Activated B cell treated with CpG ODN at 0.5 μM for 24 hours (primary cell): Measurements from ENCODE around the gene CCNQ. TPM values are rescaled to one million over a fixed set of nuclear protein-coding genes. Genes with fewer than 3 reads are reported as not detected.
A peak's percentile ranks its signal among the peaks of the same experiment; 100 is the strongest.

Experiments
- ATAC-seq: fragments of 200-7000 bp; cut with Tn5 transposase; one replicate; pipeline ENCODE4 v1.10.0; 2021; ENCODE audit warnings: low read depth, mild to moderate bottlenecking, moderate library complexity
- CTCF ChIA-PET: fragments of 350-600 bp; sonication (Branson Sonifier 250); formaldehyde crosslinking; loops from one replicate; lab custom pipeline; 2021; ENCODE audit warnings: antibody characterized with exemption; lab: Charles Lee
- POLR2A ChIA-PET: fragments of 350-600 bp; sonication (Branson Sonifier 250); formaldehyde crosslinking; loops from one replicate; lab custom pipeline; 2021; ENCODE audit warnings: antibody characterized with exemption; lab: Charles Lee
- DNase-seq: peaks from one replicate; pipeline ENCODE4 v3.0.0; 2022
- H3K27ac Mint-ChIP-seq: one replicate; pipeline ENCODE4 v1.8.0; 2020; ENCODE audit warnings: mixed read lengths
- H3K27me3 Mint-ChIP-seq: one replicate; pipeline ENCODE4 v1.8.0; 2021; ENCODE audit warnings: mixed read lengths
- H3K36me3 Mint-ChIP-seq: one replicate; pipeline ENCODE4 v1.8.0; 2021; ENCODE audit warnings: low read depth, mixed read lengths
- H3K4me1 Mint-ChIP-seq: one replicate; pipeline ENCODE4 v1.8.0; 2021; ENCODE audit warnings: mixed read lengths
- H3K4me3 Mint-ChIP-seq: one replicate; pipeline ENCODE4 v1.8.0; 2020; ENCODE audit warnings: mild to moderate bottlenecking, mixed read lengths
- H3K9me3 Mint-ChIP-seq: one replicate; pipeline ENCODE4 v1.8.0; 2020; ENCODE audit warnings: mixed read lengths
- intact Hi-C: fragments of 100-400 bp; cut with micrococcal nuclease; formaldehyde crosslinking; loops from one replicate; pipeline ENCODE4 v1.15.1; 2024
- total RNA-seq: library from RNA; stranded (reverse); gene quantifications from 2 replicates; pipeline ENCODE4 v1.2.3, GENCODE V29; 2022
- TF ChIP-seq, protein P1 (sequence below): fragments of 200-600 bp; IDR thresholded peaks from one replicate; pipeline ENCODE4 v1.8.0; 2022; ENCODE audit warnings: antibody characterized with exemption, mild to moderate bottlenecking

The CCNQ gene
- total RNA-seq, 1 donor from 2014 or later = 25.8 TPM

DNA sequence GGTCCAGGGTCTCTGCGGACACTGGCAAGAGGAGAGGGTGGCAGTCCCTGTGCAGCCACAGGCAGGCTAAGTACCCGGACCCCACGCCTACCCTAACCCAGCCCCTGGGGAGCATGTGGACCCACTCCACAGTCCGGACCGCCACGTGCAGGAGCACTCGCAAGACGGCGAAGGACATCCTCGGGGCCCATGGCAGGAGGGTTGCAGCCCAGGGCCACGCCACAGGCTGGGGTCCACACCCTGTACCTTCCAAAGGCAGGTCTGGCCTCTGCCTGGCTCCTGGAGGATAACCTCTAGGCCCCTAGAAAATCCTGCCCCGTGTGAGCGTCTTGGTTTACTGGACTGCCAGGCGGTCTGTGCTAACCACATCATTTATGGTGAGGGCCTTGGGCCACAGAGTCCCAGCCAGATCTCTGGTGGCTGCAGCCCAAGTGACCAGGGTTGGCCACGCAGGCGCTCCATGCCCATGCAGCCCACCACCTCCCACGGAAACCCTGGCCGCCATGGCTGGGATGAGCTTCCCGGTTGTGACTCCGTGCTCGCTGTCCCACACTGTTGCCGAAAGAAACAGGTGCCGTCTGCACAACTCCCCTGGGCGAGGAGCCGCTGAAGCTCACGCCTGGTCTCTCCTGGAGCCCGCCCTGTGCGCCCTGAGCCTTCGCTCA, 10.0 kb downstream of the CCNQ start:
- Mint-ChIP-seq H3K4me1 (peaks cover 22% of the 10 kb centered on the region), H3K9me3 (no peaks in the 10 kb centered on the region), H3K4me3 (no peak overlapping the region), H3K27me3 (no peaks in the 10 kb centered on the region), H3K27ac (no peak overlapping the region), H3K36me3 (peaks cover 59% of the 10 kb centered on the region)
- ChIA-PET CTCF (no interaction called here), POLR2A (no interaction called here)
- ATAC-seq (no peak), DNase-seq (no peak)
- intact Hi-C loops = no loop called here
- TF ChIP-seq, protein P1, sequence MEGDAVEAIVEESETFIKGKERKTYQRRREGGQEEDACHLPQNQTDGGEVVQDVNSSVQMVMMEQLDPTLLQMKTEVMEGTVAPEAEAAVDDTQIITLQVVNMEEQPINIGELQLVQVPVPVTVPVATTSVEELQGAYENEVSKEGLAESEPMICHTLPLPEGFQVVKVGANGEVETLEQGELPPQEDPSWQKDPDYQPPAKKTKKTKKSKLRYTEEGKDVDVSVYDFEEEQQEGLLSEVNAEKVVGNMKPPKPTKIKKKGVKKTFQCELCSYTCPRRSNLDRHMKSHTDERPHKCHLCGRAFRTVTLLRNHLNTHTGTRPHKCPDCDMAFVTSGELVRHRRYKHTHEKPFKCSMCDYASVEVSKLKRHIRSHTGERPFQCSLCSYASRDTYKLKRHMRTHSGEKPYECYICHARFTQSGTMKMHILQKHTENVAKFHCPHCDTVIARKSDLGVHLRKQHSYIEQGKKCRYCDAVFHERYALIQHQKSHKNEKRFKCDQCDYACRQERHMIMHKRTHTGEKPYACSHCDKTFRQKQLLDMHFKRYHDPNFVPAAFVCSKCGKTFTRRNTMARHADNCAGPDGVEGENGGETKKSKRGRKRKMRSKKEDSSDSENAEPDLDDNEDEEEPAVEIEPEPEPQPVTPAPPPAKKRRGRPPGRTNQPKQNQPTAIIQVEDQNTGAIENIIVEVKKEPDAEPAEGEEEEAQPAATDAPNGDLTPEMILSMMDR = no peak

DNA sequence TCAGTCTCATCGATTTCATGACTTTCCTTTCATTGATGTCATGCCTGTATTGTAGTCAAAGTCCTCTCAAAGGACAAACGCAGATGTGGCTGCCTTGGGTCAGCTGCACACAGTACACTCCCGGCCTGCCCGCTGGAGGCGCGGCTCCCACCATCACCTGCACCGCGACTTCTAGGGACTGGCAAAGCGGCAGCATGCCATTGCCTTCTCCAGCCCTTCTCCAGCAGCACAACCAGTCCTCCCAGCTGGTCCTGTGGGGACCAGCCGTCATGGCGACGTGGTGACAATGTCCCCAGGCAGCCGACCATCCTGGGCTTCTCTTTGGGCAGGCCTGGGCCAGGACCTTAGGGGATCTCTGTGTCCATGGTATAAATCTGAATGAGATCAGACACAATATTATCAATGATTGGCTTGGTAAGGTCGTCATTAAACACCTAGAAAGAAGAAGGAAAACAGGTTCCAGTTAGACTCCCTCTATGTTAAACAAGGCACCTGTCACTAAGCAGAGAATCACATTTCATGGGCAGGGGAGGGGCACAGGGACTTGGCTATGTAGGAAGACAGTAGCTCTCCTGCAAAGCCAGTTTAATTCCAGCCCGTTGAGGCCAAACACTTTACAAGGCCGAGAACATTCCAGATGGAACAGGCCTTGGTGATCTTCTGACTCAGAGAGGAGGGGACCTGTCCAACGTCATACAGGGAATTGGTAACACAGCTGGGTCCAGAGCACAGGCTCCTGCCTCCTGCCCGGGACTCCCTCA, 10.7 kb downstream of the CCNQ start:
- intact Hi-C loops = no loop called here
- H3K4me3 Mint-ChIP-seq = no peak overlapping the region
- peaks cover 30% of the 10 kb centered on the region for H3K4me1 Mint-ChIP-seq
- no peaks in the 10 kb centered on the region for H3K27me3 Mint-ChIP-seq
- CTCF ChIA-PET = no interaction called here
- no peaks in the 10 kb centered on the region for H3K9me3 Mint-ChIP-seq
- no peak for DNase-seq
- peaks cover 52% of the 10 kb centered on the region for H3K36me3 Mint-ChIP-seq
- no peak for ATAC-seq
- TF ChIP-seq, protein P1 = no peak
- no peak overlapping the region for H3K27ac Mint-ChIP-seq
- POLR2A ChIA-PET = no interaction called here

DNA sequence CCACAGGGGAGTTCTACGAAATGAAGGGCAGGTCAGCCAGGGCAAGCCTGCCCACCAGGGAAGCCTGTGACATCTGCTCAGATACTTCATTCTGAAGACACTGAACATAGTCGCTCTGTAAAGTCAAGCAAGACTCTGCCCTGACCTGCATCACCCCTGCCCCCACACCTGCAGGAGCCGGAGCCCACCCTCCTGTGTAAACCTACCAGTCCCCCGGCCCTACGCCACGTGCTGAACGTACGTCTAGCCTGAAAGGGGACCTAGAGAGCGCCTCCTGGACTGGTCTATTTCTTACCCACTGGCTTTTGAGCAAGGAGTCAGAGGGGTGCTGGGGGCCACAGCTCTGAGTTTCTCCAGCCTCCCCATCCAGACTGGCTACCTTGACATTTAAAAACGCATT, 11.6 kb downstream of the CCNQ start:
- Mint-ChIP-seq H3K36me3 (peaks cover 46% of the 10 kb centered on the region), H3K27ac (no peak overlapping the region), H3K4me3 (no peak overlapping the region), H3K27me3 (no peaks in the 10 kb centered on the region), H3K4me1 (peaks cover 38% of the 10 kb centered on the region), H3K9me3 (no peaks in the 10 kb centered on the region)
- DNase-seq (no peak), ATAC-seq (no peak)
- TF ChIP-seq, protein P1 = no peak
- ChIA-PET POLR2A (no interaction called here), CTCF (no interaction called here)
- intact Hi-C loops = no loop called here

DNA sequence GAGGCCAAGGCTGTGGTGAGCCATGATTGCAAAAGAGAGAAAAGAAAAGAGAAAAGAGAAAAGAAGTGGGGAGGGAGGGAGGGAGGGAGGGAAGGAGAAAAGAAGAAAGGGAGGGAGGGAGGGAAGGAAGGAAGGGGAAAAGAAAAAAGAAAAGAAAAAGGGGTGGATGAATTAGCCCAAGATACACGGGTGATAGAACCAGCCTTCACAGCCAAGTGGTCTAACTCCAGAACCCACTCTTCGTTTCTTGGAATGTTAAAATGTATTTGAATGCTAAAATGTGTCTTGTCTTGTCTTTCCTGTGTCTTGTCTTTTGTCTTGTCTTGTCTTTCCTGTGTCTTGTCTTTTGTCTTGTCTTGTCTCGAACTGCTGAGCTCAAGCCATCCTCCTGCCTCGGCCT, 13.1 kb downstream of the CCNQ start:
- Mint-ChIP-seq H3K4me1 (peaks cover 34% of the 10 kb centered on the region), H3K27me3 (no peaks in the 10 kb centered on the region), H3K4me3 (no peak overlapping the region), H3K27ac (no peak overlapping the region), H3K9me3 (no peaks in the 10 kb centered on the region), H3K36me3 (peaks cover 32% of the 10 kb centered on the region)
- ATAC-seq (no peak), DNase-seq (no peak)
- TF ChIP-seq, protein P1 = no peak
- CTCF ChIA-PET = no interaction called here
- POLR2A ChIA-PET = no interaction called here
- intact Hi-C loops = no loop called here

DNA sequence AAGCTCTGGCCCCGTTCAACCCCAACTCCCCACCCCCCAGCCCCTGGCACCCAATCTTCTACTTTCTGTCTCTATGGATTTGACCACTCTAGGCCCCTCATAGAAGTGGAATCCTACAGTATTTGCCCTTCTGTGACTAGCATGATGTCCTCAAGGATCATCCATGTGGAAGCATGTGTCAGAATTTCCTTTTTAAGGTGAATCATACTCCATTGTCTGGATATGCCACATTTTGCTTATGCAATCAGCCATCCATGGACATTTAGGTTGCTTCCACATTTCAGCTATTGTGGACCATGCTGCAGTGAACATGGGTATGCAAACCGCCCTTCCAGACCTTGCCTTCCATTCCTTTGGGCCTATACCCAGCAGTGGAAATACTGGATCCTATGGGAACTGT, 15.5 kb downstream of the CCNQ start:
- Mint-ChIP-seq H3K27me3 (no peaks in the 10 kb centered on the region), H3K4me1 (peaks cover 31% of the 10 kb centered on the region), H3K36me3 (peaks cover 24% of the 10 kb centered on the region), H3K9me3 (no peaks in the 10 kb centered on the region), H3K27ac (peak overlapping the region; percentile 73), H3K4me3 (no peak overlapping the region)
- intact Hi-C loops = loop anchor here (1.0 to 2.0 kb wide), 3 partner anchors 8 to 29 kb away; no protein-coding TSS in a partner anchor
- POLR2A ChIA-PET = interaction anchor here (2.0 kb wide), 1 partner anchor 15 kb away, joined by 9 read pairs; no protein-coding TSS in a partner anchor
- no peak for DNase-seq
- CTCF ChIA-PET = interaction anchor here (0.7 to 1.7 kb wide), 2 partner anchors 15 to 84 kb away, joined by 3 read pairs; no protein-coding TSS in a partner anchor
- ATAC-seq = no peak
- TF ChIP-seq, protein P1 = no peak
